ENCODE measurements around the gene KCNQ1OT1.

KCNQ1OT1 gene

DNA sequence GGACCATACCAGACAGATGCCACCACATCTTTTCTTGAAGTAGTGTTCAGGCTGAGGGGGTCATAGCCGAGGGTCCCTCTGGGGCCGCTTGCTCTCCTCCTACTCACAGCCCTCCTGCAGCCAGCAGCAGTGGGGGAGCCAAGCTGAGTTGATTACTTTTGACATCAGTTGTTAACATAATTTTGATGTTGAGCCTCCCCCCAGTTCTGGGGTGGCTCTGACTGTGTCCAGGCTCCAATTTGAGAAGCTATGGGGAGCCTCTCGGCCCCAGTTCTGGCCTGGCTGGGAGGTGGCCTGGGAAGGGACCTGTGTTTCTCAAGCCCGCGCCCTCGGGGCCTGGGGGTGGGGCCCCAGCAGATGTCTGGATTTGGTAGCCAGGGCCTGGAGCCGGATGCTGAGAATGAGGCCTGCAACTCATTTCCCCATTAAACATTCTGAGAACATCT is 47.9 kb downstream of the KCNQ1OT1 start:
- H3K4me3 ChIP-seq (ENCODE audit: low read depth, low read length): no peak overlapping the region
- TF ChIP-seq, protein P1, sequence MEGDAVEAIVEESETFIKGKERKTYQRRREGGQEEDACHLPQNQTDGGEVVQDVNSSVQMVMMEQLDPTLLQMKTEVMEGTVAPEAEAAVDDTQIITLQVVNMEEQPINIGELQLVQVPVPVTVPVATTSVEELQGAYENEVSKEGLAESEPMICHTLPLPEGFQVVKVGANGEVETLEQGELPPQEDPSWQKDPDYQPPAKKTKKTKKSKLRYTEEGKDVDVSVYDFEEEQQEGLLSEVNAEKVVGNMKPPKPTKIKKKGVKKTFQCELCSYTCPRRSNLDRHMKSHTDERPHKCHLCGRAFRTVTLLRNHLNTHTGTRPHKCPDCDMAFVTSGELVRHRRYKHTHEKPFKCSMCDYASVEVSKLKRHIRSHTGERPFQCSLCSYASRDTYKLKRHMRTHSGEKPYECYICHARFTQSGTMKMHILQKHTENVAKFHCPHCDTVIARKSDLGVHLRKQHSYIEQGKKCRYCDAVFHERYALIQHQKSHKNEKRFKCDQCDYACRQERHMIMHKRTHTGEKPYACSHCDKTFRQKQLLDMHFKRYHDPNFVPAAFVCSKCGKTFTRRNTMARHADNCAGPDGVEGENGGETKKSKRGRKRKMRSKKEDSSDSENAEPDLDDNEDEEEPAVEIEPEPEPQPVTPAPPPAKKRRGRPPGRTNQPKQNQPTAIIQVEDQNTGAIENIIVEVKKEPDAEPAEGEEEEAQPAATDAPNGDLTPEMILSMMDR (IDR thresholded peaks at IDR 0.05; ENCODE audit: low read depth, low read length, missing control alignments): no peak
- in situ Hi-C loops (cut with HindIII; ENCODE audit: low sequenced_read_pairs): loop anchor here (5.0 to 25.0 kb wide), 3 partner anchors 45 to 210 kb away; no protein-coding TSS in a partner anchor

DNA sequence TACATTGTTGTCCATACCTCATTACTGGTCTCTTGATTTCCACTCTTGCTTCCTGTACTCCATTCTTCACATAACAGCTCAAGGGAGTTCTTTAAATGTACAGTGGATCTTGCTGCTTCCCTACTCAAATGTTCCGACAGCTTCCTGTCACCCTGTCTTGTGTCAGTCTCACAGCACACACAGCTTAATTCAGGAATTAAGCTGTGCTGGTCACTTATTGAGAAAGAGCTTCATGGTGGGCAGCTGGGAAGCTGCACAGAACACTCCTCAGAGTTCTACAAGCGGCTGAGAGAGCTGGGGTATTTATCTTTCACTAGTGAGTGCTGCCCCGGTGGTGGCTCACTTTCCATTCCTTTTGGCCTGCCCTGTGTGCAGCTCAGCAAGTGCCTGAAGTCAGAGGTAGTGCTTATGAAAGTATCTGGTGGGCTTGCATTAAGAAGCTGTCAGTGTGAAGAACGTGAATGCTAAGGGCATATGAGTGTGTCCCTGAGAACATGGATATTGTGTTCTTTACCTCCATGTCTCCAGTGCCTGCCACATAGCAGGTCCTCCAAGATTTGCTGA is 48.7 kb downstream of the KCNQ1OT1 start:
- TF ChIP-seq, protein P1 (IDR thresholded peaks at IDR 0.05; ENCODE audit: low read depth, low read length, missing control alignments): no peak
- in situ Hi-C loops (cut with HindIII; ENCODE audit: low sequenced_read_pairs): loop anchor here (5.0 to 25.0 kb wide), 3 partner anchors 44 to 211 kb away; no protein-coding TSS in a partner anchor
- DNase-seq (ENCODE audit: low read depth): no peak
- H3K4me3 ChIP-seq (ENCODE audit: low read depth, low read length): no peak overlapping the region

More for the DNA sequence above, 47.9 kb downstream of the KCNQ1OT1 start:
- DNase-seq (ENCODE audit: low read depth): no peak

DNA sequence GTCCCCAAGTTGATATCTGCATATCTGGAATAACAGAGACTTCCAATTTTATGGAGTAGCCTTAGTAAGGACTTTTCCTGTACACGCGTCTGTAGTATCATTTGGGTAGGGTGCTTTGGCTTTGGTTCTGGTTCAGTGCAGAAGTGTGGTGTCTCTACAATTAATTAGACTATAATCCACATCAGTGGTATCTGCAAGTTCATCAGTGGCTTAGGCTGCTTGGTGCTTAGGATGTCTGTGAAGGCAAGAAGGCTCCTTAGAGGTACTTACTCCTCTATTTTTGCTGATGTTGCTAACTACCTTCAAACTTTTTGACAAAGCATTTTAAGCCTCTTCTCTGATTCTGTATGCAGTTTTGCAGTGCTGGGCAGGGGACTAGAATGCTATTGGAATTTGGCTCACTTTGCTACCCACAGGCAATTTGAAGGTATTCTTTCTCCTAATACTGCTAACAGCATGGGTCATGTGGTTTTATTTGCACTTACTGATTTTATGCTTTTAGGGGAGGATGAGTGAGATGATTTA is 49.4 kb downstream of the KCNQ1OT1 start:
- no peak overlapping the region for H3K4me3 ChIP-seq (ENCODE audit: low read depth, low read length)
- TF ChIP-seq, protein P1 (IDR thresholded peaks at IDR 0.05; ENCODE audit: low read depth, low read length, missing control alignments): no peak
- in situ Hi-C loops (cut with HindIII; ENCODE audit: low sequenced_read_pairs): loop anchor here (5.0 to 25.0 kb wide), 3 partner anchors 43 to 212 kb away; no protein-coding TSS in a partner anchor
- no peak for DNase-seq (ENCODE audit: low read depth)

DNA sequence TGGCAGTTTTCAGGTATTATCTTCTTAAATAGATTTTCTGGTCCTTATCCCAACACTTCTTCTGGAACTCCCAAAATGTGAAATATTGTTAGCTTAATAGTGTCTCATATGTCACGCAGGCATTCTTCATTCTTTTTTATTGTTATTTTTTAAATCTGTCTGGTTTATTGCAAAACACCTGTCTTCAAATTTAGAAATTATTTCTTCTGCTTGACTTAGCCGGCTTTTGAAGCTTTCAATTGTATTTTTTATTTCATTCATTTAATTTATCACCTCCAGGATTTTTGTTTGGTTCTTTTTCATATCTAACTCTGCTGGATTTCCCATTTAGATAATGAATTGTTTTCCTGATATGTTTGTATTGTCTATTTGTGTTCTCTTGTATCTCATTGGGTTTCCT is 49.9 kb downstream of the KCNQ1OT1 start:
- DNase-seq (ENCODE audit: low read depth): no peak
- in situ Hi-C loops (cut with HindIII; ENCODE audit: low sequenced_read_pairs): loop anchor here (5.0 to 25.0 kb wide), 3 partner anchors 43 to 212 kb away; no protein-coding TSS in a partner anchor
- no peak overlapping the region for H3K4me3 ChIP-seq (ENCODE audit: low read depth, low read length)
- TF ChIP-seq, protein P1 (IDR thresholded peaks at IDR 0.05; ENCODE audit: low read depth, low read length, missing control alignments): no peak

DNA sequence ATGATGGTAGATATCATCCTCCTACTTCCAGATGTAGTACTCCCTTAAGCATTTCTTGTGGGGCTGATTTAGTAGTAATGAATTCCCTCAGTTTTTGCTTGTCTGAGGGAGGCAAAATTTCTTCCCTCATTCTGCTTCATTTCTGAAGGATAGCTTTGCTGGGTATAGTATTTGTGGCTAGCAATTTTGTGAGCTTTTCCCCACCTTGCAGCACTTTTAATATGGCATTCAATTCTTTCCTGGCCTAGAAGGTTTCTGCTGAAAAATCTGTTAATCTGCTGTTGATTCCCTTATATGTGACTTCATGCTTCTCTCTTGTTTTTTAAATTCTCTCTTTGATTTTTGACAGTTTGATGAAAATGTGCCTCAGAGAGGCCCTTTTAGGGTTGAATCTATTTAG is 50.4 kb downstream of the KCNQ1OT1 start:
- TF ChIP-seq, protein P1 (IDR thresholded peaks at IDR 0.05; ENCODE audit: low read depth, low read length, missing control alignments): no peak
- no peak for DNase-seq (ENCODE audit: low read depth)
- H3K4me3 ChIP-seq (ENCODE audit: low read depth, low read length): no peak overlapping the region
- in situ Hi-C loops (cut with HindIII; ENCODE audit: low sequenced_read_pairs): no loop called here

DNA sequence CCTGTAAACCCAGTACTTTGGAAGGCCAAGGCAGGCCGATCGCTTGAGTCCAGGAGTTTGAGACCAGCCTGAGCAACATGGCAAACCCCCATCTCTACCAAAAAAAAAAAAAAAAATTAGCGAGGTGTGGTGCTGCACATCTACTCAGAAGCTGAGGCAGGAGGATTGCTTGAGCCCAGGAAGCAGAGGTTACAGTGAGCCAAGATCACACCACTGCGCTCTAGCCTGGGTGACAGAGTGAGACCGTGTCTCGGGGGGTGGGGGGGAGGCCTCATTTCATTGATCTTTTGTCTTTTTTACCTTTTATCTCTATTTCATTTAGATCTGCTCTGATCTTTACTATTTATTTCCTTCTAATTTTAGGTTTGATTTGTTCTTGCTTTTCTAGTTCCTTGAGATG is 51.8 kb downstream of the KCNQ1OT1 start:
- H3K4me3 ChIP-seq (ENCODE audit: low read depth, low read length): no peak overlapping the region
- TF ChIP-seq, protein P1 (IDR thresholded peaks at IDR 0.05; ENCODE audit: low read depth, low read length, missing control alignments): no peak
- DNase-seq (ENCODE audit: low read depth): no peak
- in situ Hi-C loops (cut with HindIII; ENCODE audit: low sequenced_read_pairs): no loop called here
